ENCODE measurements around the gene EPS8L1.

- TF ChIP-seq, protein P1, sequence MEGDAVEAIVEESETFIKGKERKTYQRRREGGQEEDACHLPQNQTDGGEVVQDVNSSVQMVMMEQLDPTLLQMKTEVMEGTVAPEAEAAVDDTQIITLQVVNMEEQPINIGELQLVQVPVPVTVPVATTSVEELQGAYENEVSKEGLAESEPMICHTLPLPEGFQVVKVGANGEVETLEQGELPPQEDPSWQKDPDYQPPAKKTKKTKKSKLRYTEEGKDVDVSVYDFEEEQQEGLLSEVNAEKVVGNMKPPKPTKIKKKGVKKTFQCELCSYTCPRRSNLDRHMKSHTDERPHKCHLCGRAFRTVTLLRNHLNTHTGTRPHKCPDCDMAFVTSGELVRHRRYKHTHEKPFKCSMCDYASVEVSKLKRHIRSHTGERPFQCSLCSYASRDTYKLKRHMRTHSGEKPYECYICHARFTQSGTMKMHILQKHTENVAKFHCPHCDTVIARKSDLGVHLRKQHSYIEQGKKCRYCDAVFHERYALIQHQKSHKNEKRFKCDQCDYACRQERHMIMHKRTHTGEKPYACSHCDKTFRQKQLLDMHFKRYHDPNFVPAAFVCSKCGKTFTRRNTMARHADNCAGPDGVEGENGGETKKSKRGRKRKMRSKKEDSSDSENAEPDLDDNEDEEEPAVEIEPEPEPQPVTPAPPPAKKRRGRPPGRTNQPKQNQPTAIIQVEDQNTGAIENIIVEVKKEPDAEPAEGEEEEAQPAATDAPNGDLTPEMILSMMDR (IDR thresholded peaks at IDR 0.05; ENCODE audit: poor library complexity, severe bottlenecking): no peak
- TF ChIP-seq, protein P2, sequence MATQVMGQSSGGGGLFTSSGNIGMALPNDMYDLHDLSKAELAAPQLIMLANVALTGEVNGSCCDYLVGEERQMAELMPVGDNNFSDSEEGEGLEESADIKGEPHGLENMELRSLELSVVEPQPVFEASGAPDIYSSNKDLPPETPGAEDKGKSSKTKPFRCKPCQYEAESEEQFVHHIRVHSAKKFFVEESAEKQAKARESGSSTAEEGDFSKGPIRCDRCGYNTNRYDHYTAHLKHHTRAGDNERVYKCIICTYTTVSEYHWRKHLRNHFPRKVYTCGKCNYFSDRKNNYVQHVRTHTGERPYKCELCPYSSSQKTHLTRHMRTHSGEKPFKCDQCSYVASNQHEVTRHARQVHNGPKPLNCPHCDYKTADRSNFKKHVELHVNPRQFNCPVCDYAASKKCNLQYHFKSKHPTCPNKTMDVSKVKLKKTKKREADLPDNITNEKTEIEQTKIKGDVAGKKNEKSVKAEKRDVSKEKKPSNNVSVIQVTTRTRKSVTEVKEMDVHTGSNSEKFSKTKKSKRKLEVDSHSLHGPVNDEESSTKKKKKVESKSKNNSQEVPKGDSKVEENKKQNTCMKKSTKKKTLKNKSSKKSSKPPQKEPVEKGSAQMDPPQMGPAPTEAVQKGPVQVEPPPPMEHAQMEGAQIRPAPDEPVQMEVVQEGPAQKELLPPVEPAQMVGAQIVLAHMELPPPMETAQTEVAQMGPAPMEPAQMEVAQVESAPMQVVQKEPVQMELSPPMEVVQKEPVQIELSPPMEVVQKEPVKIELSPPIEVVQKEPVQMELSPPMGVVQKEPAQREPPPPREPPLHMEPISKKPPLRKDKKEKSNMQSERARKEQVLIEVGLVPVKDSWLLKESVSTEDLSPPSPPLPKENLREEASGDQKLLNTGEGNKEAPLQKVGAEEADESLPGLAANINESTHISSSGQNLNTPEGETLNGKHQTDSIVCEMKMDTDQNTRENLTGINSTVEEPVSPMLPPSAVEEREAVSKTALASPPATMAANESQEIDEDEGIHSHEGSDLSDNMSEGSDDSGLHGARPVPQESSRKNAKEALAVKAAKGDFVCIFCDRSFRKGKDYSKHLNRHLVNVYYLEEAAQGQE (IDR thresholded peaks at IDR 0.05; ENCODE audit: borderline replicate concordance): no peak
- TF ChIP-seq RAD21 (conservative IDR thresholded peaks at IDR 0.05) (no peak), TAF1 (IDR thresholded peaks at IDR 0.05; ENCODE audit: low read depth) (no peak)
Observed at GRCh38 chr19:55076321-55076720, 652 bp downstream of the EPS8L1 start.
